HepG2 (cell line): Measurements from ENCODE around the gene BMPR1B. TPM values are rescaled to one million over a fixed set of nuclear protein-coding genes. Genes with fewer than 3 reads are reported as not detected.

Experiments used
- ATAC-seq: fragments of 200-7000 bp; cut with Tn5 transposase; 3 replicates; pipeline ENCODE4 v1.9.1; 2020; ENCODE audit warnings: mild to moderate bottlenecking, moderate library complexity
- BruUV-seq: library from RNA; stranded (reverse); fragments of 400-500 nt; replicated peaks from 2 replicates; lab custom pipeline; 2021; lab: Mats Ljungman, UMichigan
- CTCF ChIA-PET: fragments of 300-600 bp; formaldehyde crosslinking; extraction: SDS; loops from one replicate; lab custom pipeline; 2021; ENCODE audit warnings: low total read pairs, inconsistent platforms, low intra/inter-chr PET ratio; lab: Yijun Ruan, JAX
- POLR2A ChIA-PET: fragments of 350-600 bp; sonication (Branson Sonifier 250); formaldehyde crosslinking; loops from one replicate; lab custom pipeline; 2020; ENCODE audit warnings: antibody characterized with exemption, inconsistent platforms; lab: Yijun Ruan, JAX
- DNase-seq: peaks from one replicate; pipeline ENCODE4 v3.0.0-alpha.2; 2015; ENCODE audit warnings: low spot score
- FAIRE-seq: peaks from 3 replicates; lab custom pipeline; 2011; peaks lifted over from hg19 to GRCh38; lab: Jason Lieb, UNC
- H2AFZ ChIP-seq: one replicate; pipeline ENCODE4 v1.6.1; 2011; ENCODE audit warnings: low read length, inconsistent platforms
- H3K27ac ChIP-seq: fragments of 300-600 bp; 3 replicates; pipeline ENCODE4 v1.8.0; 2011; ENCODE audit warnings: mixed run types, mild to moderate bottlenecking, mixed read lengths, low read length, inconsistent platforms; ENCODE audit not compliant: insufficient read depth; ENCODE audit errors: extremely low read length
- H3K27me3 ChIP-seq, 2 experiments: fragments of 200-600 bp in 1 of 2; 2 replicates in 1 of 2; 3 replicates in 1 of 2; pipeline versions ENCODE4 v1.6.0 to v1.8.0; 2011; ENCODE audit warnings: low read length in 2 of 2, mild to moderate bottlenecking in 2 of 2, moderate library complexity in 2 of 2, inconsistent platforms in 1 of 2; ENCODE audit not compliant: insufficient read depth in 2 of 2, control insufficient read depth in 1 of 2
- H3K36me3 ChIP-seq, 2 experiments: fragments of 200-600 bp in 1 of 2; replicated peaks in 1 of 2; 2 replicates in 1 of 2; 3 replicates in 1 of 2; pipeline versions ENCODE4 v1.5.1 to v1.8.0; 2011; ENCODE audit warnings: low read length in 2 of 2, inconsistent platforms in 1 of 2; ENCODE audit not compliant: insufficient read depth in 2 of 2, control insufficient read depth in 1 of 2
- H3K4me1 ChIP-seq: 2 replicates; pipeline ENCODE4 v1.5.1; 2012; ENCODE audit warnings: low read length, inconsistent platforms; ENCODE audit not compliant: insufficient read depth
- H3K4me2 ChIP-seq: 2 replicates; pipeline ENCODE4 v1.6.0; 2011; ENCODE audit warnings: low read depth, low read length, inconsistent platforms
- H3K4me3 ChIP-seq, 3 experiments: fragments of 200-600 bp in 1 of 3; sonication (generic), shearing (Covaris generic) in 1 of 3; replicated peaks in 1 of 3; 2 replicates each; pipeline ENCODE4 v1.5.1; 2011 to 2016; ENCODE audit warnings: low read length in 3 of 3, inconsistent platforms in 2 of 3, low read depth in 2 of 3, mild to moderate bottlenecking in 2 of 3, control low read depth in 1 of 3, mixed read lengths in 1 of 3; ENCODE audit not compliant: insufficient read depth in 1 of 3
- H3K79me2 ChIP-seq: one replicate; pipeline ENCODE4 v1.6.1; 2011; ENCODE audit warnings: low read length, inconsistent platforms; ENCODE audit not compliant: insufficient read depth
- H3K9ac ChIP-seq: 2 replicates; pipeline ENCODE4 v1.6.0; 2011; ENCODE audit warnings: mild to moderate bottlenecking, low read depth, low read length, inconsistent platforms; ENCODE audit not compliant: insufficient read depth
- H3K9me3 ChIP-seq: 2 replicates; pipeline ENCODE4 v1.5.1; 2012; ENCODE audit warnings: mild to moderate bottlenecking, low read length
- H4K20me1 ChIP-seq: 2 replicates; pipeline ENCODE4 v1.6.0; 2011; ENCODE audit warnings: inconsistent platforms, mild to moderate bottlenecking, low read length, moderate library complexity; ENCODE audit not compliant: insufficient read depth
- CBX2 ChIP-seq, 2 experiments: fragments of 200-600 bp in 1 of 2; sonication (generic); formaldehyde crosslinking in 1 of 2; IDR thresholded peaks; 2 replicates each; pipeline versions ENCODE4 v1.7.0 to v1.8.1; 2018 to 2022; ENCODE audit warnings: low read depth in 2 of 2, low read length in 1 of 2, mild to moderate bottlenecking in 1 of 2, missing genetic modification reagents in 1 of 2
- DRAP1 ChIP-seq: IDR thresholded peaks from 2 replicates; pipeline ENCODE4 v1.6.1; 2016; ENCODE audit warnings: missing genetic modification reagents, missing compliant biosample characterization
- FLYWCH1 ChIP-seq: sonication (generic); formaldehyde crosslinking; IDR thresholded peaks from 2 replicates; pipeline ENCODE4 v1.8.1; 2023; ENCODE audit warnings: mild to moderate bottlenecking, missing genetic modification reagents
- HDAC6 ChIP-seq: fragments of 200-600 bp; sonication (generic); IDR thresholded peaks from 2 replicates; pipeline ENCODE4 v1.7.0; 2017; ENCODE audit warnings: mild to moderate bottlenecking, antibody characterized with exemption, low read length, low read depth
- NR2F1 ChIP-seq, 2 experiments: fragments of 450-650 bp in 1 of 2; formaldehyde crosslinking in 1 of 2; IDR thresholded peaks; 2 replicates each; pipeline versions ENCODE4 v1.5.0 to v1.6.1; 2016 to 2020; ENCODE audit warnings: mild to moderate bottlenecking in 1 of 2, missing compliant biosample characterization in 1 of 2, missing genetic modification reagents in 1 of 2, moderate library complexity in 1 of 2
- SKI ChIP-seq: fragments of 450-650 bp; IDR thresholded peaks from one replicate; pipeline ENCODE4 v1.6.1; 2018; ENCODE audit warnings: mild to moderate bottlenecking; ENCODE audit not compliant: partially characterized antibody
- SMARCE1 ChIP-seq: fragments of 450-650 bp; IDR thresholded peaks from 2 replicates; pipeline ENCODE4 v1.6.1; 2017; ENCODE audit warnings: borderline replicate concordance
- STAT5B ChIP-seq: sonication (generic); formaldehyde crosslinking; IDR thresholded peaks from 2 replicates; pipeline ENCODE4 v1.4.0; 2020; ENCODE audit warnings: missing genetic modification reagents
- ZNF567 ChIP-seq: sonication (generic); formaldehyde crosslinking; IDR thresholded peaks from 2 replicates; pipeline ENCODE4 v1.8.1; 2023; ENCODE audit warnings: mild to moderate bottlenecking, missing genetic modification reagents, borderline replicate concordance
- WGBS: methylation state at CpG from one replicate; pipeline ENCODE4 v1.1.6; 2017; ENCODE audit warnings: low lambda C conversion rate; 5-methylcytosine and 5-hydroxymethylcytosine counted together
- in situ Hi-C: cut with HindIII; loops from 2 replicates; pipeline ENCODE4 v1.10.0; 2017; ENCODE audit warnings: low pct_unique_long_range_greater_than_20kb; ENCODE audit not compliant: extremely low pct_ligation_motif_present
- intact Hi-C: fragments of 100-400 bp; cut with micrococcal nuclease; formaldehyde crosslinking; loops from one replicate; pipeline ENCODE4 v1.10.0; 2022; ENCODE audit not compliant: unreplicated experiment
- polyA plus RNA-seq, 8 experiments: library from polyadenylated mRNA; depleted of rRNA in 3 of 8; stranded (reverse) in 7 of 8; unstranded in 1 of 8; fragments of >200 nt; fragmentation: Illumina TruSeq in 4 of 8; extraction: Trizol in 4 of 8; gene quantifications; 2 replicates each; pipeline versions ENCODE4 v1.2.1 to v1.2.3, GENCODE V29; 2011 to 2016; ENCODE audit warnings: low read depth in 4 of 8, missing spikeins in 1 of 8, mixed read lengths in 1 of 8; ENCODE audit not compliant: insufficient read depth in 1 of 8
- total RNA-seq, 5 experiments: library from RNA; depleted of rRNA; stranded (reverse); fragments of >200 nt; fragmentation: Illumina TruSeq; extraction: Trizol; gene quantifications; 2 replicates each; pipeline ENCODE4 v1.2.3, GENCODE V29; 2016; ENCODE audit warnings: low read depth in 1 of 5
- TF ChIP-seq, protein P1 (sequence below): sonication (generic); formaldehyde crosslinking; IDR thresholded peaks from 2 replicates; pipeline ENCODE4 v1.4.0; 2020; ENCODE audit warnings: missing genetic modification reagents

The BMPR1B gene
- total and polyA plus RNA-seq, 2 of the 13 experiments (the other 11 are each of a cell fraction or from before 2014, with no cell fraction given), result 0.07 TPM; not detected in 1

- H3K4me3 ChIP-seq, result no peak overlapping the region
- no peak overlapping the region for H3K9ac ChIP-seq
- no peaks in the 10 kb centered on the region for H3K36me3 ChIP-seq
- DNase-seq (no peak), ATAC-seq (no peak), FAIRE-seq (no peak)
- no peaks in the 10 kb centered on the region for H3K27me3 ChIP-seq
- WGBS, result under 1% methylated on average over 2 of the region's 2 CpGs
- H3K9me3 ChIP-seq, result no peaks in the 10 kb centered on the region
- no peak overlapping the region for H3K27ac ChIP-seq
- no peaks in the 10 kb centered on the region for H3K4me1 ChIP-seq
- no peak overlapping the region for H2AFZ ChIP-seq
- no peak overlapping the region for H3K4me2 ChIP-seq
- H3K79me2 ChIP-seq, result no peaks in the 10 kb centered on the region
- in situ Hi-C loops (no loop called here), intact Hi-C loops (no loop called here)
- POLR2A ChIA-PET, result no interaction called here
- no TSS peak for BruUV-seq
- TF ChIP-seq ZNF567 (no peak), FLYWCH1 (CRISPR knock-in tag) (no peak), NR2F1 (CRISPR knock-in tag; IDR thresholded peaks at IDR 0.05) (no peak), HDAC6 (no peak), SMARCE1 (no peak), DRAP1 (no peak), CBX2 (IDR thresholded peaks at IDR 0.05; ENCODE audit: low read depth, low read length) (no peak), CBX2 (CRISPR knock-in tag; IDR thresholded peaks at IDR 0.05; ENCODE audit: low read depth) (no peak), SKI (no peak), STAT5B (CRISPR knock-in tag) (no peak)
- TF ChIP-seq, protein P1, sequence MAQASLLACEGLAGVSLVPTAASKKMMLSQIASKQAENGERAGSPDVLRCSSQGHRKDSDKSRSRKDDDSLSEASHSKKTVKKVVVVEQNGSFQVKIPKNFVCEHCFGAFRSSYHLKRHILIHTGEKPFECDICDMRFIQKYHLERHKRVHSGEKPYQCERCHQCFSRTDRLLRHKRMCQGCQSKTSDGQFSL (CRISPR knock-in tag), result no peak
- no peaks in the 10 kb centered on the region for H4K20me1 ChIP-seq
- CTCF ChIA-PET, result no interaction called here
Observed at GRCh38 chr4:94961420-94961819, 203.7 kb downstream of the BMPR1B start.
